ENCODE measurements around the gene LRRC2.

- TF ChIP-seq CTCF (conservative IDR thresholded peaks at IDR 0.05; ENCODE audit: low read depth, low read length) (no peak), EZH2 (IDR thresholded peaks at IDR 0.05; ENCODE audit: low read length, unreplicated experiment) (no peak)
These were observed 33.5 kb upstream of the LRRC2 start for GRCh38 chr3:46599590-46599989.

All from PC-3 (cell line).